Activated T-cell treated with anti-CD3 and anti-CD28 coated beads for 48 hours (primary cell): ENCODE measurements around the gene TMEM145.

Experiments used
- DNase-seq: peaks from one replicate; pipeline ENCODE4 v3.0.0-alpha.2; 2020; ENCODE audit warnings: low read depth

TMEM145 gene

GRCh38 chr19:42361545-42361910, 48.4 kb downstream of the TMEM145 start:
- no peak for DNase-seq

GRCh38 chr19:42362342-42362741, 49.2 kb downstream of the TMEM145 start:
- no peak for DNase-seq

GRCh38 chr19:42362891-42363440, 49.9 kb downstream of the TMEM145 start:
- no peak for DNase-seq

GRCh38 chr19:42363614-42364346, 50.7 kb downstream of the TMEM145 start:
- DNase-seq = no peak

GRCh38 chr19:42366673-42367072, 53.6 kb downstream of the TMEM145 start:
- no peak for DNase-seq

GRCh38 chr19:42367929-42368328, 54.8 kb downstream of the TMEM145 start:
- no peak for DNase-seq

GRCh38 chr19:42368360-42368759, 55.3 kb downstream of the TMEM145 start:
- no peak for DNase-seq

GRCh38 chr19:42368765-42369164, 55.7 kb downstream of the TMEM145 start:
- no peak for DNase-seq

GRCh38 chr19:42369433-42370067, 56.4 kb downstream of the TMEM145 start:
- DNase-seq = no peak

- DNase-seq = no peak
These were observed 57.0 kb downstream of the TMEM145 start for GRCh38 chr19:42370068-42370520.

GRCh38 chr19:42370626-42371175, 57.6 kb downstream of the TMEM145 start:
- DNase-seq = no peak
